HG03060 (cell line): ENCODE results near the gene CDK18.

Experiments used
- ATAC-seq: cut with Tn5 transposase; IDR thresholded peaks from one replicate; pipeline ENCODE4 v1.9.1; 2021; ENCODE audit warnings: low read depth, moderate number of reproducible peaks; ENCODE audit not compliant: unreplicated experiment

CDK18 gene

DNA sequence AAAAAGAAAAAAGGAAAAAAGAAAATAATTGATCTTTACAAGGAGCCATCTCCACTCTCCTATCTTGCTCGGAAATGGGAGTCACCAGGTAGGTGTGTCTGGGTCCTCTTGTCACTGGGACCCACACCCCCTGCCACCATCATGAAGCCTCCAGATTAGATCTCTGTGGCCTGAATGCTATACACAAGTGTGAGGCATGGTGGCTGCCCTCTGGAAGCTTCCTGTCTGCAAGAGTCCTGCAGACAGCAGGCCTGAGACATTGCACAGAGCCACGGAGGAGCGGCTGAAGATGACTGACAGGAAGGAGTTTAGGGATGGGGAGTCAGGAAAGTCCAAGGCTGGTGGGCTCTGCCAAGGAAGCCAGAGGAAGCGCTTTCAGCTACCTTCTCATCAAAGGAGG, 16.2 kb downstream of the CDK18 start:
- no peak for ATAC-seq

DNA sequence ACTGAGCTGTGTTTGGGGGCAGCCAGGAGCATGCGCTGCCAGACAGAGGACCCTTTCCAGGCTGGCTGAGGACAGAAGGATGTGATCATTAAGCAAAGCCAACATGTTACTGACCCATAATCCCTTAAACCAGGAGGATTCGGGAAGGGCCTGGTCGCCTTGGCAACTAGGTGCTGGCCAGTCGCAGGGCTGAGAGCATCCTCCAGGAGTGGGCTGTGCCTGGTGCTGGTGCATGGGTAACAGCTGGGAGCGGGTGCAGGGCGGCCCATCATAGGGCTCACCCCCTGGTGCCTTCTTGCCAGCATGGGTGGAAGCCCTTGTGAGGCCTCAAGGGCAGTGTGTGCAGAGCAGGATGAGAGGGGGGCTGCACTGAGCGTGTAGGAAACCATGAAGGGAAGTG, 17.2 kb downstream of the CDK18 start:
- no peak for ATAC-seq

GRCh38 chr1:205522692-205523091, 18.2 kb downstream of the CDK18 start:
- ATAC-seq: no peak

DNA sequence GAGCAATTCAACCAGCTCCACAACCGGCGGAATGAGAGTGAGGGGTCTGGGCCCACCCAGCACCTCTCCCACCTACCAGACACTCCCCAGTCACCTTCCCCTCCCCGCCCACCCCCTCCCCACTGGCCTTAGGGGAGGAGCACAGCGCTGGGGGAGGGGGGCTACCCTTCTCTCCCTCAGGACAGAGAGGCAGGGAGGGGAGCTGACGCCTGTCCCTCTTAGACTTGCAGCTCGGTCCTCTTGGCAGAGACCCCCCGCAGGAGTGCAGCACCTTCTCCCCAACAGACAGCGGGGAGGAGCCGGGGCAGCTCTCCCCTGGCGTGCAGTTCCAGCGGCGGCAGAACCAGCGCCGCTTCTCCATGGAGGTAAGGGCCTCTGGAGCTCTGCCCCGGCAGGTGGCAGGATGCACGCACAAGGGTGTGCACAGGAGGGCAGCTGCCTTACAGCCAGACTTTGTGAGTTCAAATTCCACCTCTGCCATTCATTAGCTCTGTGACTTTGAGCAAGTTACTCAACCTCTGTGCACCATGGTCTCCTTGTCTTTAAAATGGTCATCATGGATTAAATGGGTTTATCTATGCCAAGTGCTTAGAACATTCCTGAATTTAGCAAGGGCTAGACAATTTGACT, 18.9 kb downstream of the CDK18 start:
- ATAC-seq: no peak

DNA sequence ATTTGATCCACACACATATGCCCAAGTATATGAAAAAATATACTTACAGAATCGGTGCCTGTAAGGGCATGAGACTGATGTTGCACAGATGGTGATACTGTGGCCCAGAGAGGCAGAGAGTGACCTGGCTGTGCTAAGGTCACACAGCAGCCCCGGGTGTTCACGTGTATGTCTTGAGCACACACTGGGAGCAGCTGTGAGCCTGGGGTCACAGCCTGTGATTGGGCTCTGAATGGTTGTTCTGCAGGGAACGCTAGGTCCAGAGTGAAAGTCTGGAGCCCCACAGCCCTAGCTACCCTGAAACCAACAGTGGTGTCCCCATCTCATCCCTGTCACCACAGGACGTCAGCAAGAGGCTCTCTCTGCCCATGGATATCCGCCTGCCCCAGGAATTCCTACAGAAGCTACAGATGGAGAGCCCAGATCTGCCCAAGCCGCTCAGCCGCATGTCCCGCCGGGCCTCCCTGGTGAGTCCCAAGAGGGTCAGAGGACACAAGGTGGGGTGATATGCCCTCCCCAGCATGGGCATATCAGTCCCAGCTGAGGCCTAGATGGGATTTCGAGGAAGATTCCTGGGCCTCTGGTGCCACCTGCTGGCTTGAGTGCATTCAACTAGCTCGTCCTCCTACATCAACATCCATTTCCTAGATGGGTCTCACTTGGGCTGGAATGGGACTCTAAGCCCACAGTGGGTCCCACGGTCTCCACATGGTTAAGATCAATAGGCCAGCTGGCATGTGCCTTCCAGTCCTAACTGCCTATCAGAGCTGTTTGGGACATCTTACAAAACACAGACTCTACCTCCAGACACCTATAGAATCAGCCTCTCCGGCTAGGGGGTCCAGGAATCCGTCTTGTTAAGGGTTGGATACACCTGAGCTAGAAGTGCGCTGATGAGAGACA, 19.7 kb downstream of the CDK18 start:
- no peak for ATAC-seq

GRCh38 chr1:205524794-205525101, 20.3 kb downstream of the CDK18 start:
- no peak for ATAC-seq

DNA sequence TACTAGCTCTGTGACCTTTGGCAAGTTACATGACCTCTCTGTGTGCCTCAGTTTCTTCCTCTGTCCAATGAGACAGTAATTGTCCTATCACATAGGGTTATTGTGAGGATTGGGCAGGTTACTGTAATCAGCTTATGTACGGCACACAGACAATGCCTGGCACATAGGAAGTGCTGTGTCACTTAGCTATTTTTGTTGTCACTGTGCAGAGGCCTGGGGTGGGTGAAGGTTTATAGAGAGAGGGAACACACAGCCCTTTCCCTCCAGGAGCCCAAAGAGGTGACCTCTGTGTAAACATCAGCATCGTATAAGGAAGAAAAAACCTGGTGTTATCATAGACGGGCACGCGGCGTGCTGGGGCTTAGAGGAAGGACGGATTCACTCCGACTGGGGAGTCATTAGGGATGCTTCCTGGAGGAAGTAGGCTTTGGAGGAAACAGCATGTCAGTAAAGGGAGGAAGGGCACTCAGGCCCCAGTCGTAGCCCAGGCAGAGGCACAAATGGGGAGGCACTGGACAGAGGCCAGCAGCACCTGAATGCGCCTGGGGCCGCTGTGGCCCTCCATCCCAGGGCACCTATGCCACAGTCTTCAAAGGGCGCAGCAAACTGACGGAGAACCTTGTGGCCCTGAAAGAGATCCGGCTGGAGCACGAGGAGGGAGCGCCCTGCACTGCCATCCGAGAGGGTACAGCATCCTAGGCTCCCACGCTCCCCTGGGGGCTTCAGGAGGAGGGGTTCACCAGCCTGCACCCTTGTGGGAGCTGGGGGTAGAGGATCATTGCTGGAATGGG, 21.2 kb downstream of the CDK18 start:
- no peak for ATAC-seq

GRCh38 chr1:205526431-205526830, 22.0 kb downstream of the CDK18 start:
- no peak for ATAC-seq

GRCh38 chr1:205527931-205528330, 23.5 kb downstream of the CDK18 start:
- ATAC-seq: no peak

DNA sequence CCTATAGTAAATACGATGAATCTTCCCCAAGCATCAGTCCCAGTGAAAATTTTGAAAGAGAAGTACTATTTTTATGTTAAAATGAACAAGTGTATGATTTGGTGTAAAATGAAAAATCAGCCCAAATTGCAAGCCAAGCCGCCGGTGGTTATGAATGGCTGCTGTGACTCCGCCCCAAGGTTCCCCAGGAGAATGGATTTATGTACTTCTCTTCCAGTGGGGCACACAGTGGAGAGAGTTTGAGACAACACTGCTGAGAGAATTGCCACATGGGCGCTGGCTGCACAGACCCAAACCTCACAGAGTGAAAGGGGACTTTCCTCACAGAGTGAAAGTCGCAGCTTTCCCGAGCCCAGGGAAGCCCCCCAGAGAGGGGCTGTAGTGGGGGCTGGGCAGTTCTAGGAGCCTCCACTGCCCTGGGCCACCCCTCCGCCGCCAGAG, 24.0 kb downstream of the CDK18 start:
- ATAC-seq: no peak

- ATAC-seq: no peak
Measured at GRCh38 chr1:205528887-205529825, 24.7 kb downstream of the CDK18 start.

- ATAC-seq: no peak
Measured at GRCh38 chr1:205530116-205530515, 25.6 kb downstream of the CDK18 start.

DNA sequence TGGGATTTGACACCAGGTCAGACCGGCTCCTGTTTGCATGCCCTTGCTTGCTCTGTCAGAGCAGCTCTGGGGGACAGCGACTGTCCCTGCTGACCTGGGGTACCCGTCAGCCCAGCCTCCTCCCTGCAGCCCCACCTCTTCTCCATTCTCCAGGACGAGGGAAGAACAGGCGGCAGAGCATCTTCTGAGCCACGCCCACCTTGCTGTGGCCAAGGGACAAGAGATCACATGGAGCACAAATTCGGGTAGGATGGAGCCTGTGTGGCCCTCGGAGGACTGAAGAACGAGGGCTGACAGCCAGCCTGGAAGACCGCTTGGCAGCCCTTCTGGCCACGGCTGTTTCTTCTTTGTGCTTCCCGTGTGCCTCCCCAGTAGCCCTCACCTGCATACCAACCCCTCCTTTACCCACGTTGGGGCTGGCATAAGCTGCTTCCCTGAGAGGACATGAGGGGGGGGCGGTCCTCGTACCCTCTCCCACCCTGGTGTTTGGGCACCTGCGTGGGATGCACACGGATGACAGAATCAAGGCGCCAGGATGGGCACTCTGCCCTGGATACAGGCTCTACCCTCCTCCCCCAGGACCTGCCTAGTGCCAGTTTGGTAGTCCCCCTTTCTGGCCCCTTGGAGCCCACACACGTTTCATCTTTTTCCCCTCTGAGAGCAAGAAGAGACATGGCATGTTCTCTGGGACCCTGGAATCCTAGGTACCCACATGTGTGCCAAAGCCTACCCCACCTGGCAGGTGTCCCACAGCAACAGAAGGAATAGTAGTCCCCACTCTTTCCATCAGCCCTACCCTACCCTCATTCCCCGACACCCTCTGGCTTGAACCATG, 26.9 kb downstream of the CDK18 start:
- no peak for ATAC-seq

DNA sequence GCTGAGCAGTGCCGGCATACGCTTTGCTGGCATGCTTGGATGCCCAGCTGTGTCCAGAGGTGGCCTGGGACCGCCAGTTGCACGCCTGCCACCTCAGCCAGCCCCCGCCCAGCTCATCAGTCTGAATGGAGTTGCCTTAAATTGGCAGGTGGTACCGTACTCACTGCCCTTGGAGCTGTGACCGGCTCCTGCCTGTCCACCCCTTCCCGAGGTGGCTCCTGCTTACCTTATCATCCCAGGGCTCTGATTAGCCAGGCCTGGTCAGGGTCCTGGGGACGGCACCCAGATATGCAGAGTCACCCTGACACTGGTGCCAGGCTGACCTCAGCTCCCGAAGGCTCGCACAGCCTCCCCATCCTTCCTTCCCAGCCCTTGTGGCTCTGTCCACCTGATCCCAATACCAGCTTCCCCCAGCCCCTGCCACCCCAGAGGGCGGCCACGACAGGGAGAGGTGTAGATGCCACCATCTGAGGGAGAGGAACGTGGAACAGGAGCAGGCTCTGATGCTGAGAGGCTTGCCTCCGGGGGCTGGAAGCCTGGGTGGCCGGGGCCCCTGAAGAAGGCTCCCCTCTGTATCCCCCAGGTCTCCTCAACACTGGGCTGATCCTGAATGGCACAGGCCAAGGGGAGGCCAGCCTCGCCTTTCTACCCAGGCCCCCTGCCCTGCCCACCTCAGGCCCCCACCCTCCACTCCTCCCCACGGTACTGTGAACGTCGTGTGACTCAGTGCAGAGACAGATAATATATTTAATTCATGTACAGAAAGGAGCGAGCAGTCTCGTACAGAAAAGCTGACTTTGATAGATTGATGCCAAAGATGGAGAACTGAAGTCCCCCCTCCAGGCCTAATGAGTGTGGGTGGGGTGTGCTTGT, 27.8 kb downstream of the CDK18 start:
- no peak for ATAC-seq

GRCh38 chr1:205532996-205533735, 28.7 kb downstream of the CDK18 start:
- ATAC-seq: no peak

DNA sequence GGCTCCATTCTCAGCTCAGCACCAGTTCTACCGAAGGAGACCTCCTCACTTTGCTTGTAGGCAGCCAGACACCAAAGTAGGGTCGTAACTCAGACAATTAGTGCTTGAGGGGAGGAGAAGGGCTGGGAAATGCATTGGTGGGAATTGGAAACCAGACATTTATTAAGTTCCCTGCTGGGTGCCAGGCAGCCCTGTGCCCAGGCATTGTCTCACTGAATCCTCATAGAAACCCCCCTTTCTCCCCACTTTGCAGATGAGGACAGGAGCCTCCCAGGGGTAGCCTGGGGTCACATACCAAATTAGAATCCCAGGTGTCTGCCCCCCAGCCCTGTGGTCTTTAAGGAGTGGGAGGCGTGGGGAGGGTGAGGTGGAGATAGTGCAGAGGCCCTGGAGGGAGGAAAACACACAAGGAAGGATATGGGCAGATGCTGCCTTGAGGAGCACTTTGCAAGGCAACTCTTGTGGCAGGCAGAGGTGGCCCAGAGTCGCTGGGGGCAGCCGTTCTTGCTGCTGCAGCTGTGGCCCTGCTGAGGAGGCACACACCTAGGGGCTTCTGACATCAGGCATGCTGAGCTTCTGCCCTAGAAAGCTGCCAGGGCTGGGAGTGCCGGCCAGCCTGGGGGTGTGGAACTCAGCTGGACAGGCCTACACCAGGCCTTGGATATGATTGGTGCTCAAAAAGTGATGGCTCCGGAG, 29.4 kb downstream of the CDK18 start:
- no peak for ATAC-seq

GRCh38 chr1:205534444-205534985, 30.0 kb downstream of the CDK18 start:
- ATAC-seq: no peak
